K562 (cell line): Measurements from ENCODE around the gene NOX5. TPM values are rescaled to one million over a fixed set of nuclear protein-coding genes. Genes with fewer than 3 reads are reported as not detected.

ENCODE experiments used
- ATAC-seq: fragments of 200-7000 bp; cut with Tn5 transposase; 3 replicates; pipeline ENCODE4 v1.9.1; 2020; ENCODE audit warnings: moderate library complexity
- BruUV-seq: library from RNA; stranded (reverse); fragments of 400-500 nt; replicated peaks from 2 replicates; lab custom pipeline; 2021; lab: Mats Ljungman, UMichigan
- CTCF ChIA-PET: fragments of 300-600 bp; formaldehyde crosslinking; extraction: SDS; loops from one replicate; lab custom pipeline; 2021; ENCODE audit warnings: low intra/inter-chr PET ratio; lab: Yijun Ruan, JAX
- POLR2A ChIA-PET: fragments of 300-600, 350-650 bp; sonication (Branson Sonifier 250); formaldehyde crosslinking; extraction: SDS; loops from one replicate; lab custom pipeline; 2021; ENCODE audit warnings: antibody characterized with exemption, inconsistent platforms; lab: Yijun Ruan, JAX
- DNase-seq, 4 experiments: peaks; one replicate each; pipeline versions ENCODE4 v3.0.0 to v3.0.0-alpha.2; 2011 to 2018; ENCODE audit warnings: low spot score in 3 of 4, mixed read lengths in 3 of 4; ENCODE audit errors: extremely low read depth in 1 of 4
- FAIRE-seq: peaks from 2 replicates; lab custom pipeline; 2011; peaks lifted over from hg19 to GRCh38; lab: Jason Lieb, UNC
- H2AFZ ChIP-seq: 2 replicates; pipeline ENCODE4 v1.6.0; 2011; ENCODE audit warnings: low read depth, low read length, control low read depth, inconsistent platforms
- H3K27ac ChIP-seq: fragments of 200-600 bp; 3 replicates; pipeline ENCODE4 v1.8.0; 2011; ENCODE audit warnings: low read depth, mild to moderate bottlenecking, control low read depth, inconsistent platforms, low read length, moderate library complexity, mixed read lengths; ENCODE audit errors: extremely low read depth
- H3K27me3 ChIP-seq, 2 experiments: fragments of 300-600 bp in 1 of 2; 2 replicates in 1 of 2; 3 replicates in 1 of 2; pipeline versions ENCODE4 v1.6.0 to v1.8.0; 2011; ENCODE audit warnings: inconsistent platforms in 2 of 2, low read length in 2 of 2, mild to moderate bottlenecking in 1 of 2, mixed read lengths in 1 of 2, moderate library complexity in 1 of 2; ENCODE audit not compliant: control insufficient read depth in 2 of 2, insufficient read depth in 2 of 2
- H3K36me3 ChIP-seq: fragments of 300-600 bp; 3 replicates; pipeline ENCODE4 v1.8.0; 2011; ENCODE audit warnings: mild to moderate bottlenecking, low read length, inconsistent platforms; ENCODE audit not compliant: control insufficient read depth, insufficient read depth
- H3K4me1 ChIP-seq, 2 experiments: fragments of 200-600 bp in 1 of 2; replicated peaks in 1 of 2; 2 replicates in 1 of 2; 3 replicates in 1 of 2; pipeline versions ENCODE4 v1.5.1 to v1.8.0; 2011; ENCODE audit warnings: inconsistent platforms in 2 of 2, low read length in 2 of 2, mild to moderate bottlenecking in 1 of 2, mixed read lengths in 1 of 2, moderate library complexity in 1 of 2; ENCODE audit not compliant: control insufficient read depth in 2 of 2, insufficient read depth in 2 of 2
- H3K4me2 ChIP-seq: 2 replicates; pipeline ENCODE4 v1.6.1; 2011; ENCODE audit warnings: low read length, control low read depth, inconsistent platforms, mixed read lengths; ENCODE audit not compliant: insufficient read depth
- H3K4me3 ChIP-seq: fragments of 200-600 bp; sonication (generic), shearing (Covaris generic); 2 replicates; pipeline ENCODE4 v1.5.1; 2016; ENCODE audit warnings: control low read depth, inconsistent platforms
- H3K79me2 ChIP-seq: fragments of 200-600 bp; 3 replicates; pipeline ENCODE4 v1.8.0; 2011; ENCODE audit warnings: low read length, inconsistent platforms; ENCODE audit not compliant: control insufficient read depth, insufficient read depth
- H3K9ac ChIP-seq, 2 experiments: 2 replicates each; pipeline versions ENCODE4 v1.6.0 to v1.6.1; 2011; ENCODE audit warnings: low read depth in 2 of 2, low read length in 2 of 2, control low read depth in 1 of 2, inconsistent platforms in 1 of 2, mild to moderate bottlenecking in 1 of 2, mixed read lengths in 1 of 2; ENCODE audit not compliant: insufficient read depth in 1 of 2
- H3K9me1 ChIP-seq: one replicate; pipeline ENCODE4 v1.6.0; 2011; ENCODE audit warnings: inconsistent platforms, mild to moderate bottlenecking, low read length, moderate library complexity; ENCODE audit not compliant: control insufficient read depth, insufficient read depth
- H3K9me3 ChIP-seq: replicated peaks from 2 replicates; pipeline ENCODE4 v1.5.1; 2011; ENCODE audit warnings: low read depth, low read length, inconsistent platforms; ENCODE audit not compliant: control insufficient read depth, insufficient read depth
- H4K20me1 ChIP-seq: replicated peaks from 2 replicates; pipeline ENCODE4 v1.6.1; 2011; ENCODE audit warnings: low read length, inconsistent platforms, mixed read lengths; ENCODE audit not compliant: control insufficient read depth, insufficient read depth
- BACH1 ChIP-seq: fragments of 200-800 bp; sonication (Bioruptor generic); IDR thresholded peaks from 2 replicates; pipeline ENCODE4 v1.6.1; 2016; ENCODE audit warnings: missing genetic modification characterization, missing compliant biosample characterization
- C11orf30 ChIP-seq: fragments of 450-650 bp; IDR thresholded peaks from 2 replicates; pipeline ENCODE4 v1.6.1; 2016; ENCODE audit warnings: low read depth, mild to moderate bottlenecking
- CXXC5 ChIP-seq: fragments of 250-450 bp; sonication (Bioruptor Pico); IDR thresholded peaks from 2 replicates; pipeline ENCODE4 v1.8.0; 2022; ENCODE audit warnings: inconsistent platforms, mild to moderate bottlenecking, moderate library complexity
- FOXJ3 ChIP-seq: sonication (generic); formaldehyde crosslinking; IDR thresholded peaks from 2 replicates; pipeline ENCODE4 v1.4.0; 2020; ENCODE audit warnings: mild to moderate bottlenecking, missing genetic modification reagents
- GABPB2 ChIP-seq: fragments of 250-450 bp; sonication (Bioruptor Pico); conservative IDR thresholded peaks from 2 replicates; pipeline ENCODE4 v1.5.1; 2021; ENCODE audit warnings: mild to moderate bottlenecking
- KDM1A ChIP-seq, 2 experiments: fragments of 450-650 bp; IDR thresholded peaks; 2 replicates each; pipeline ENCODE4 v1.6.1; 2016; ENCODE audit warnings: mild to moderate bottlenecking in 2 of 2
- KLF13 ChIP-seq: fragments of 450-650 bp; IDR thresholded peaks from 2 replicates; pipeline ENCODE4 v1.6.1; 2016; ENCODE audit warnings: missing genetic modification characterization, low read depth, mild to moderate bottlenecking, missing compliant biosample characterization, moderate library complexity, borderline replicate concordance
- MAFF ChIP-seq: IDR thresholded peaks from 2 replicates; pipeline ENCODE4 v1.6.1; 2012; ENCODE audit warnings: low read length, improper control_type of control experiment
- MAFG ChIP-seq: fragments of 450-650 bp; conservative IDR thresholded peaks from 2 replicates; pipeline ENCODE4 v1.6.1; 2016; ENCODE audit warnings: missing genetic modification characterization, missing compliant biosample characterization
- NFE2 ChIP-seq: IDR thresholded peaks from 2 replicates; pipeline ENCODE4 v1.6.1; 2014; ENCODE audit warnings: antibody characterized with exemption, low read depth
- NFE2L1 ChIP-seq: fragments of 450-650 bp; IDR thresholded peaks from 2 replicates; pipeline ENCODE4 v1.6.1; 2016; ENCODE audit warnings: missing genetic modification characterization, low read depth, mild to moderate bottlenecking, missing compliant biosample characterization, moderate library complexity, borderline replicate concordance
- NR2C2 ChIP-seq, 2 experiments: fragments of 200-800 bp in 1 of 2; sonication (Bioruptor generic) in 1 of 2; sonication (generic) in 1 of 2; formaldehyde crosslinking in 1 of 2; IDR thresholded peaks; 2 replicates each; pipeline versions ENCODE4 v1.6.1 to v1.8.0; 2016 to 2022; ENCODE audit warnings: mild to moderate bottlenecking in 1 of 2, missing compliant biosample characterization in 1 of 2, missing genetic modification characterization in 1 of 2, missing genetic modification reagents in 1 of 2
- PRDM10 ChIP-seq: fragments of 450-650 bp; IDR thresholded peaks from 2 replicates; pipeline ENCODE4 v1.6.1; 2018; ENCODE audit not compliant: partially characterized antibody
- RNF2 ChIP-seq: sonication (generic); IDR thresholded peaks from 2 replicates; pipeline ENCODE4 v1.6.1; 2016
- SNIP1 ChIP-seq: fragments of 450-650 bp; IDR thresholded peaks from 2 replicates; pipeline ENCODE4 v1.7.1; 2017; ENCODE audit warnings: low read depth, mild to moderate bottlenecking
- TFAM ChIP-seq: fragments of 250-450 bp; sonication (Bioruptor Pico); conservative IDR thresholded peaks from 2 replicates; pipeline ENCODE4 v1.5.0; 2021; ENCODE audit warnings: mild to moderate bottlenecking, moderate library complexity
- ZKSCAN3 ChIP-seq: fragments of 250-450 bp; sonication (Bioruptor Pico); IDR thresholded peaks from 2 replicates; pipeline ENCODE4 v1.4.0; 2020
- ZNF316 ChIP-seq: fragments of 450-650 bp; IDR thresholded peaks from 2 replicates; pipeline ENCODE4 v1.6.1; 2016
- ZNF778 ChIP-seq: fragments of 450-650 bp; formaldehyde crosslinking; IDR thresholded peaks from 2 replicates; pipeline ENCODE4 v1.4.0; 2020; ENCODE audit warnings: mild to moderate bottlenecking, moderate library complexity
- WGBS: fragments of 100-300 bp; shearing (Covaris generic); methylation state at CpG from one replicate; pipeline ENCODE4 v1.1.6; 2016; ENCODE audit warnings: low coverage, mixed read lengths; ENCODE audit not compliant: insufficient coverage; ENCODE audit errors: missing lambda C conversion rate; 5-methylcytosine and 5-hydroxymethylcytosine counted together
- in situ Hi-C: fragments of 300-500 bp; cut with MboI; formaldehyde crosslinking; loops from 4 replicates; pipeline ENCODE4 v1.15.0; 2018; ENCODE audit warnings: inconsistent platforms, mixed read lengths
- intact Hi-C: fragments of 100-400 bp; cut with micrococcal nuclease; formaldehyde crosslinking; loops from 2 replicates; pipeline ENCODE4 v1.14.2; 2022
- polyA plus RNA-seq, 8 experiments: library from polyadenylated mRNA; depleted of rRNA in 4 of 8; stranded (reverse) in 5 of 8; unstranded in 3 of 8; fragments of >200 nt; fragmentation: Nextera tagmentation in 2 of 8; fragmentation: Illumina TruSeq in 1 of 8; extraction: Ambion mirVana in 2 of 8; extraction: Trizol in 1 of 8; gene quantifications; 2 replicates each; pipeline versions ENCODE4 v1.2.1 to v1.2.3, GENCODE V29; 2011 to 2014; ENCODE audit warnings: inconsistent platforms in 1 of 8, missing spikeins in 1 of 8
- total RNA-seq, 7 experiments: library from RNA; depleted of rRNA in 6 of 7; stranded (reverse); fragments of >200 nt in 6 of 7; fragmentation: Illumina TruSeq in 2 of 7; extraction: Trizol in 2 of 7; gene quantifications; 2 replicates each; pipeline versions ENCODE4 v1.2.1 to v1.2.3, GENCODE V29; 2011 to 2021; ENCODE audit warnings: low replicate concordance in 1 of 7

Gene NOX5
- total and polyA plus RNA-seq, 9 of the 15 experiments (the other 6 are each of a cell fraction or from before 2014, with no cell fraction given), result 0.01 TPM; not detected in 8

GRCh38 chr15:69026355-69026754 is 11.9 kb downstream of the NOX5 start:
- no peak for ATAC-seq
- no peaks in the 10 kb centered on the region for H3K36me3 ChIP-seq
- H3K4me3 ChIP-seq, result no peak overlapping the region
- no peaks in the 10 kb centered on the region for H3K9me1 ChIP-seq
- no peak overlapping the region; a peak in 1 of 4 replicates for H3K9ac ChIP-seq
- FAIRE-seq, result no peak
- H4K20me1 ChIP-seq, result 0 out of 2 replicates have a peak, but pooled peaks cover 2% of the 10 kb centered on the region
- no peaks in the 10 kb centered on the region for H3K79me2 ChIP-seq
- peaks cover 2 to 33% of the 10 kb centered on the region in 2 experiments; a peak in 3 of 5 replicates for H3K27me3 ChIP-seq
- BruUV-seq, result no TSS peak
- H3K9me3 ChIP-seq, result no peaks in the 10 kb centered on the region
- ChIA-PET CTCF (no interaction called here), POLR2A (interaction anchor here (0.6 kb wide), 1 partner anchor 27 kb away, joined by 3 read pairs; no protein-coding TSS in a partner anchor)
- no peak for DNase-seq
- H3K4me2 ChIP-seq, result no peak overlapping the region
- H2AFZ ChIP-seq, result no peak overlapping the region
- TF ChIP-seq NFE2L1 (tag) (peak; percentile 66; the same call in 1 of the 2 replicates), BACH1 (tag) (peak; percentile 40; the same call in 1 of the 2 replicates), NFE2 (peak; percentile 76), MAFF (peak; percentile 64), NR2C2 (CRISPR knock-in tag; IDR thresholded peaks at IDR 0.05) (no peak), NR2C2 (tag; IDR thresholded peaks at IDR 0.05) (no peak), FOXJ3 (CRISPR knock-in tag) (no peak), KDM1A (IDR thresholded peaks at IDR 0.05) (peak in 1 of 2 experiments; percentile 30; a peak in 2 of 4 replicates), RNF2 (no peak), PRDM10 (no peak), TFAM (no peak), SNIP1 (no peak), GABPB2 (CRISPR knock-in tag) (no peak), ZNF778 (no peak), KLF13 (tag) (no peak), CXXC5 (CRISPR knock-in tag) (no peak), C11orf30 (peak; percentile 78), ZKSCAN3 (CRISPR knock-in tag) (no peak), ZNF316 (peak; percentile 76), MAFG (peak; percentile 89)
- no peak overlapping the region for H3K27ac ChIP-seq
- H3K4me1 ChIP-seq, result peaks cover 0 to 2% of the 10 kb centered on the region in 2 experiments; a peak in 2 of 5 replicates
- 6% methylated on average over 4 of the region's 5 CpGs for WGBS
- in situ Hi-C loops, result no loop called here
- intact Hi-C loops, result no loop called here
